HG03097 (cell line): Measurements from ENCODE around the gene BICD1.
A peak's percentile ranks its signal among the peaks of the same experiment; 100 is the strongest.
"Not testable (repeated sequence)": the region's sequence is repeated elsewhere in the genome, so short reads cannot be mapped to it uniquely, and the experiment has no call there.

Source experiments
- ATAC-seq: cut with Tn5 transposase; IDR thresholded peaks from one replicate; pipeline ENCODE4 v1.9.1; 2021; ENCODE audit not compliant: unreplicated experiment, low FRiP score

Gene BICD1

GRCh38 chr12:32272465-32272864 is 165.8 kb downstream of the BICD1 start:
- ATAC-seq: no peak

- ATAC-seq: peak; percentile 50
These were observed 166.4 kb downstream of the BICD1 start for GRCh38 chr12:32273063-32273522.

GRCh38 chr12:32273712-32274111 is 167.1 kb downstream of the BICD1 start:
- ATAC-seq: peak; percentile 80

- no peak for ATAC-seq
These were observed 168.0 kb downstream of the BICD1 start for GRCh38 chr12:32274665-32275064.

- not testable (repeated sequence) for ATAC-seq
These were observed 168.9 kb downstream of the BICD1 start for GRCh38 chr12:32275520-32275919.

- ATAC-seq: no peak
These were observed 171.1 kb downstream of the BICD1 start for GRCh38 chr12:32277774-32278173.

- ATAC-seq: no peak
These were observed 174.5 kb downstream of the BICD1 start for GRCh38 chr12:32281098-32281497.

- ATAC-seq: no peak
These were observed 177.9 kb downstream of the BICD1 start for GRCh38 chr12:32284561-32284960.

- ATAC-seq: no peak
These were observed 178.4 kb downstream of the BICD1 start for GRCh38 chr12:32285021-32285420.

GRCh38 chr12:32285489-32285888 is 178.8 kb downstream of the BICD1 start:
- ATAC-seq: no peak

- no peak for ATAC-seq
These were observed 183.8 kb downstream of the BICD1 start for GRCh38 chr12:32290411-32290810.

GRCh38 chr12:32292151-32292550 is 185.5 kb downstream of the BICD1 start:
- ATAC-seq: no peak

GRCh38 chr12:32293808-32294419 is 187.3 kb downstream of the BICD1 start:
- no peak for ATAC-seq

GRCh38 chr12:32296567-32296966 is 189.9 kb downstream of the BICD1 start:
- ATAC-seq: no peak

- ATAC-seq: no peak
These were observed 192.3 kb downstream of the BICD1 start for GRCh38 chr12:32298917-32299316.

GRCh38 chr12:32301216-32301615 is 194.6 kb downstream of the BICD1 start:
- ATAC-seq: no peak

- peak; percentile 77 for ATAC-seq
These were observed 195.8 kb downstream of the BICD1 start for GRCh38 chr12:32302218-32303173.

- ATAC-seq: no peak
These were observed 196.5 kb downstream of the BICD1 start for GRCh38 chr12:32303174-32303549.

- no peak for ATAC-seq
These were observed 198.5 kb downstream of the BICD1 start for GRCh38 chr12:32305163-32305562.

GRCh38 chr12:32307326-32307725 is 200.7 kb downstream of the BICD1 start:
- ATAC-seq: no peak

GRCh38 chr12:32309811-32310736 is 203.4 kb downstream of the BICD1 start:
- ATAC-seq: no peak
